Heart right ventricle (tissue), 16 donors: Measurements from ENCODE around the gene DIP2C. TPM values are rescaled to one million over a fixed set of nuclear protein-coding genes. Genes with fewer than 3 reads are reported as not detected.

Source experiments
- ATAC-seq, 8 donors: fragments of 200-7000 bp; cut with Tn5 transposase; one replicate each; pipeline ENCODE4 v1.9.1; 2020; ENCODE audit warnings: mild to moderate bottlenecking in 8 of 8, moderate library complexity in 8 of 8, moderate number of reproducible peaks in 1 of 8
- DNase-seq, 2 donors: peaks; one replicate each; pipeline ENCODE4 v3.0.0-alpha.2; 2020
- H3K27ac ChIP-seq, 10 donors: fragments of 200-600 bp; sonication (generic) in 2 of 10; one replicate each; pipeline versions ENCODE4 v1.5.0 to v1.8.0; 2020 to 2022; ENCODE audit warnings: mild to moderate bottlenecking in 3 of 10
- H3K27me3 ChIP-seq, 7 donors: fragments of 200-600 bp; one replicate each; pipeline ENCODE4 v1.8.0; 2021 to 2022; ENCODE audit warnings: mild to moderate bottlenecking in 2 of 7
- H3K36me3 ChIP-seq, 9 donors: fragments of 200-600 bp; sonication (generic) in 1 of 9; one replicate each; pipeline versions ENCODE4 v1.5.0 to v1.8.0; 2020 to 2022; ENCODE audit warnings: mild to moderate bottlenecking in 2 of 9
- H3K4me1 ChIP-seq, 9 donors: fragments of 200-600 bp; sonication (generic) in 1 of 9; one replicate each; pipeline versions ENCODE4 v1.5.0 to v1.8.0; 2020 to 2022; ENCODE audit warnings: mild to moderate bottlenecking in 4 of 9
- H3K4me3 ChIP-seq, 10 donors: fragments of 200-600 bp; sonication (generic) in 2 of 10; one replicate each; pipeline versions ENCODE4 v1.5.0 to v1.8.0; 2020 to 2022; ENCODE audit warnings: mild to moderate bottlenecking in 7 of 10, moderate library complexity in 2 of 10
- H3K9me3 ChIP-seq, 11 donors: fragments of 200-600 bp in 10 of 11; sonication (generic) in 2 of 11; one replicate each; pipeline versions ENCODE4 v1.5.0 to v1.8.0; 2013 to 2022; ENCODE audit warnings: mild to moderate bottlenecking in 2 of 11, control low read depth in 1 of 11, moderate library complexity in 1 of 11
- WGBS, 2 donors: extraction: QIAGEN DNeasy Blood & Tissue Kit; methylation state at CpG; one replicate each; pipeline ENCODE4 v1.1.7; 2013; ENCODE audit warnings: inconsistent platforms in 1 of 2; 5-methylcytosine and 5-hydroxymethylcytosine counted together
- intact Hi-C, 10 donors: fragments of 100-400 bp; cut with DNase I; formaldehyde crosslinking; loops; one replicate each; pipeline versions ENCODE4 v1.11.1 to v1.14.2; 2022
- microRNA-seq, 2 donors: library from miRNA; unstranded; fragments of <30 nt; microRNA quantifications; one replicate each; pipeline ENCODE4 v1.2.0, GENCODE V29; 2021
- polyA plus RNA-seq, 2 donors: library from polyadenylated mRNA; stranded (reverse); fragments of 200-250 nt; gene quantifications; one replicate each; pipeline ENCODE4 v1.2.3, GENCODE V29; 2013
- total RNA-seq, 10 donors: library from RNA; stranded (reverse); fragmentation: NEBNext Ultra II Directional in 3 of 10; extraction: Animal tissue kit (Norgen Biotek cat#: 25700) in 3 of 10; gene quantifications; one replicate each; pipeline versions ENCODE4 v1.2.1 to v1.2.4, GENCODE V29; 2021 to 2023
- TF ChIP-seq, protein P1 (sequence below), 9 donors: fragments of 200-600 bp; sonication (generic) in 2 of 9; IDR thresholded peaks; one replicate each; pipeline versions ENCODE4 v1.5.0 to v1.8.0; 2021 to 2022; ENCODE audit warnings: antibody characterized with exemption in 9 of 9, mild to moderate bottlenecking in 5 of 9, moderate library complexity in 1 of 9
- donor health status: Arrhythmogenic right ventricular cardiomyopathy.
- donor health status: ischemic (EF 13 %, LVEDD 7.1; RV severe dilation, severe dysfunction).
- donor health status: healthy with polysubstance abuse.
- donor health status: DM: no; HTN: yes; CAD: no.
- donor health status: DM: no; HTN: no; CAD: no.
- donor health status: ischemic (EF 25% LVEDD 6.9; RV normal size, moderate dysfunction).
- donor health status: ischemic (EF 25% LVEDD 5.7; RV mildly dilated, moderate dysfunction).
- donor health status: healthy.
- donor health status: DM: yes; HTN: yes; CAD: no.
- donor health status: Ischemic cardiomyopathy.
- donor health status: ischemic (EF 35%, LVEDD 5.7; RV mildly dilated, moderate dysfunction).
- donor health status: nonischemic (EF 11% LVEDD 7.7; RV severe dilation, severe dysfunction).
- donor health status: DM: yes; HTN: yes; CAD: no.
- donor health status: PGD.
- donor health status: ischemic (EF 29% LVEDD 5.4; RV normal size, mild dysfunction).
- donor health status: nonischemic (EF 23%, LVEDD 6.1; RV moderate dilation, normal function).

DIP2C gene
- total and polyA plus RNA-seq, 12 donors = 7.1 to 48.2 (median 33.7) TPM

DNA sequence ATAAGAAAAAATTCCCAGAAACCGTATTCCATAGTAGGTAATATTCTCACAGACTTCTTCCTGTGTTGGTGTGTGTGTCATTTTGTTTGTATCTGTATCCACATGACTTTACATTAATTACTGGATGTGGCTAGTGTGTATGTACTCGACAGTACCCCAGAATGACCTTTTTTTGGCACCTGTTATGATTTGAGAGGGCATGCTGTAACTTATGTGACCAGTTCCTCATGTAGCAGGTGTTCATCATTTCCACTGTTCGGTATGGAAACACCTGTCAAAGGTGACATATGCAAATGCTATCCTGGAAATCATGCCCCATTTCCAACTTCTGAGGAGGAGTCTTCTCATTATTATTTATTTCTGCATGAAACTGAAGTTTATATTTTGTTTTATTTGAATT is 464.9 kb downstream of the DIP2C start:
- TF ChIP-seq, protein P1, sequence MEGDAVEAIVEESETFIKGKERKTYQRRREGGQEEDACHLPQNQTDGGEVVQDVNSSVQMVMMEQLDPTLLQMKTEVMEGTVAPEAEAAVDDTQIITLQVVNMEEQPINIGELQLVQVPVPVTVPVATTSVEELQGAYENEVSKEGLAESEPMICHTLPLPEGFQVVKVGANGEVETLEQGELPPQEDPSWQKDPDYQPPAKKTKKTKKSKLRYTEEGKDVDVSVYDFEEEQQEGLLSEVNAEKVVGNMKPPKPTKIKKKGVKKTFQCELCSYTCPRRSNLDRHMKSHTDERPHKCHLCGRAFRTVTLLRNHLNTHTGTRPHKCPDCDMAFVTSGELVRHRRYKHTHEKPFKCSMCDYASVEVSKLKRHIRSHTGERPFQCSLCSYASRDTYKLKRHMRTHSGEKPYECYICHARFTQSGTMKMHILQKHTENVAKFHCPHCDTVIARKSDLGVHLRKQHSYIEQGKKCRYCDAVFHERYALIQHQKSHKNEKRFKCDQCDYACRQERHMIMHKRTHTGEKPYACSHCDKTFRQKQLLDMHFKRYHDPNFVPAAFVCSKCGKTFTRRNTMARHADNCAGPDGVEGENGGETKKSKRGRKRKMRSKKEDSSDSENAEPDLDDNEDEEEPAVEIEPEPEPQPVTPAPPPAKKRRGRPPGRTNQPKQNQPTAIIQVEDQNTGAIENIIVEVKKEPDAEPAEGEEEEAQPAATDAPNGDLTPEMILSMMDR (IDR thresholded peaks at IDR 0.05) = no peak
- intact Hi-C loops = no loop called here
- H3K4me1 ChIP-seq = peaks cover 0 to 12% (median 0%) of the 10 kb centered on the region in 9 donors
- no peak for DNase-seq
- H3K27me3 ChIP-seq = no peaks in the 10 kb centered on the region
- no peak overlapping the region for H3K4me3 ChIP-seq
- no peak for ATAC-seq
- no peak overlapping the region for H3K27ac ChIP-seq
- 85 to 87% methylated on average over 3 of the region's 3 CpGs for WGBS, 2 donors
- no peaks in the 10 kb centered on the region for H3K9me3 ChIP-seq
- H3K36me3 ChIP-seq = peaks cover 0 to 13% (median 0%) of the 10 kb centered on the region in 9 donors

Small RNA genes within 50 kb of the gene (microRNA-seq; reads per million reads assigned to microRNA genes)
- 4.2 to 8.7 reads per million in 2 donors for gene MIR5699

Other genes starting within 250 kb of the DIP2C start
- 10 to 100 TPM; 58.7 to 82.6 (median 65.8) TPM for gene LARP4B, start 242.0 kb upstream of the DIP2C start, total RNA-seq
- gene LARP4B, start 242.0 kb upstream of the DIP2C start, polyA plus RNA-seq = 10 to 100 TPM; 10.6 to 39.1 TPM